ENCODE results near the gene LRRC3C.

LRRC3C gene

GRCh38 chr17:39988206-39988810, 60.8 kb downstream of the LRRC3C start:
- no peak for ATAC-seq
- no peak for TF ChIP-seq OSR1 (CRISPR knock-in tag; IDR thresholded peaks at IDR 0.05)
- TF ChIP-seq ISL1 (CRISPR knock-in tag; IDR thresholded peaks at IDR 0.05), result no peak
- no peak for TF ChIP-seq ARNTL (CRISPR knock-in tag; IDR thresholded peaks at IDR 0.05; ENCODE audit: borderline replicate concordance, low read depth)
- no peak for TF ChIP-seq ESRRG (CRISPR knock-in tag; IDR thresholded peaks at IDR 0.05)
- no peak for TF ChIP-seq SNAI2 (CRISPR knock-in tag; IDR thresholded peaks at IDR 0.05)
- TF ChIP-seq POU6F1 (CRISPR knock-in tag; IDR thresholded peaks at IDR 0.05; ENCODE audit: borderline replicate concordance, low read depth), result no peak
- TF ChIP-seq ZNF70 (CRISPR knock-in tag; IDR thresholded peaks at IDR 0.05), result no peak
- no peak for TF ChIP-seq BACH2 (CRISPR knock-in tag; IDR thresholded peaks at IDR 0.05; ENCODE audit: borderline replicate concordance)
- no peak for TF ChIP-seq ZFP30 (CRISPR knock-in tag; IDR thresholded peaks at IDR 0.05)

GRCh38 chr17:39994448-39994847, 66.9 kb downstream of the LRRC3C start:
- ATAC-seq, result no peak
- TF ChIP-seq TCF4 (CRISPR knock-in tag; IDR thresholded peaks at IDR 0.05; ENCODE audit: borderline replicate concordance) (no peak), PATZ1 (CRISPR knock-in tag; IDR thresholded peaks at IDR 0.05; ENCODE audit: borderline replicate concordance) (no peak), BACH2 (CRISPR knock-in tag; IDR thresholded peaks at IDR 0.05; ENCODE audit: borderline replicate concordance) (no peak), PPARA (CRISPR knock-in tag; IDR thresholded peaks at IDR 0.05; ENCODE audit: borderline replicate concordance) (no peak), SNAI2 (CRISPR knock-in tag; IDR thresholded peaks at IDR 0.05) (no peak), ZC3H10 (CRISPR knock-in tag; IDR thresholded peaks at IDR 0.05) (no peak)
